OCI-LY1 (cell line): Measurements from ENCODE around the gene GLB1L.

Experiments
- H2AFZ ChIP-seq: fragments of 200-600 bp; sonication (generic), shearing (Covaris generic); 2 replicates; pipeline ENCODE4 v1.6.0; 2014; ENCODE audit warnings: antibody characterized with exemption, mild to moderate bottlenecking, low read length
- H3F3A ChIP-seq: fragments of 200-600 bp; sonication (generic), shearing (Covaris generic); 2 replicates; pipeline ENCODE4 v1.6.0; 2014; ENCODE audit warnings: mild to moderate bottlenecking, antibody characterized with exemption, low read length, moderate library complexity; ENCODE audit not compliant: insufficient read depth
- H3K27ac ChIP-seq: fragments of 200-600 bp; sonication (generic); 2 replicates; pipeline ENCODE4 v1.5.1; 2014; ENCODE audit warnings: low read length, mixed run types, mild to moderate bottlenecking, low read depth; ENCODE audit not compliant: poor library complexity, severe bottlenecking
- H3K27me3 ChIP-seq: fragments of 200-600 bp; sonication (generic); 2 replicates; pipeline ENCODE4 v1.6.0; 2014; ENCODE audit warnings: antibody characterized with exemption, mild to moderate bottlenecking, low read length, moderate library complexity; ENCODE audit not compliant: insufficient read depth
- H3K36me3 ChIP-seq: fragments of 200-600 bp; sonication (generic); 2 replicates; pipeline ENCODE4 v1.6.1; 2014; ENCODE audit warnings: mild to moderate bottlenecking, antibody characterized with exemption, low read length, moderate library complexity, mixed read lengths; ENCODE audit not compliant: insufficient read depth
- H3K4me1 ChIP-seq: fragments of 200-600 bp; sonication (generic); 2 replicates; pipeline ENCODE4 v1.5.1; 2014; ENCODE audit warnings: mild to moderate bottlenecking, low read length, moderate library complexity; ENCODE audit not compliant: insufficient read depth, severe bottlenecking
- H3K4me2 ChIP-seq: fragments of 200-600 bp; sonication (generic), shearing (Covaris generic); 2 replicates; pipeline ENCODE4 v1.6.1; 2014; ENCODE audit warnings: low read length
- H3K4me3 ChIP-seq: fragments of 200-600 bp; sonication (generic); 2 replicates; pipeline ENCODE4 v1.5.1; 2014; ENCODE audit warnings: low read length, low read depth, mild to moderate bottlenecking, mixed read lengths; ENCODE audit not compliant: poor library complexity, severe bottlenecking
- H3K79me2 ChIP-seq: fragments of 200-600 bp; shearing (Covaris generic); 2 replicates; pipeline ENCODE4 v1.6.1; 2016; ENCODE audit warnings: mixed run types, low read length, mixed read lengths; ENCODE audit not compliant: insufficient read depth
- H3K9ac ChIP-seq: fragments of 200-600 bp; sonication (generic), shearing (Covaris generic); 2 replicates; pipeline ENCODE4 v1.6.1; 2014; ENCODE audit warnings: mild to moderate bottlenecking, low read length, mixed read lengths
- H3K9me2 ChIP-seq: fragments of 200-600 bp; sonication (generic), shearing (Covaris generic); 2 replicates; pipeline ENCODE4 v1.6.1; 2014; ENCODE audit warnings: low read depth, mild to moderate bottlenecking, low read length, mixed read lengths
- H3K9me3 ChIP-seq: fragments of 200-600 bp; shearing (Covaris generic); 2 replicates; pipeline ENCODE4 v1.6.1; 2014; ENCODE audit warnings: low read length, mixed read lengths
- H4K20me1 ChIP-seq: fragments of 200-600 bp; sonication (generic), shearing (Covaris generic); 2 replicates; pipeline ENCODE4 v1.6.0; 2016; ENCODE audit warnings: mild to moderate bottlenecking, low read length; ENCODE audit not compliant: insufficient read depth
- CTCF ChIP-seq: fragments of 200-600 bp; sonication (generic), shearing (Covaris generic); IDR thresholded peaks from 2 replicates; pipeline ENCODE4 v1.5.1; 2017; ENCODE audit warnings: mild to moderate bottlenecking, antibody characterized with exemption, low read length, moderate library complexity, mixed read lengths
- EZH2 ChIP-seq: fragments of 200-600 bp; sonication (generic), shearing (Covaris generic); IDR thresholded peaks from 2 replicates; pipeline ENCODE4 v1.8.0; 2017; ENCODE audit warnings: borderline replicate concordance, mixed run types, mild to moderate bottlenecking, antibody characterized with exemption, low read length, moderate library complexity, mixed read lengths

GLB1L gene

DNA sequence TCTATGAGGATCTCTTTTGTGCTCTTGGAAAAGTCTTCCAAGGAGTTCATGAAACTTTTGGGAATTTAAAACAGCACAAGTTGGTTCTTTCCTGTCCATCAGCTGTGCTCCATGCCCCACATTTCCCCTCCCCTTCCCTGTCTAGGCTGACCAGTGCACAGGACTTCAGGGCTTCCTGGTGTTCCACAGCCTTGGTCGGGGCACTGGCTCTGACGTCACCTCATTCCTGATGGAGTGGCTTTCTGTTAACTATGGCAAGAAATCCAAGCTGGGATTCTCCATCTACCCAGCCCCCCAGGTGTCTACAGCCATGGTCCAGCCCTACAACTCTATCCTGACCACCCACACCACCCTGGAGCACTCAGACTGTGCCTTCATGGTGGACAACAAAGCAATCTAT, 25.8 kb upstream of the GLB1L start:
- no peaks in the 10 kb centered on the region for H3K9me2 ChIP-seq
- H3K79me2 ChIP-seq = peaks cover 5% of the 10 kb centered on the region; the same call in 1 of the 2 replicates
- H3K27ac ChIP-seq = no peak overlapping the region
- H4K20me1 ChIP-seq = no peaks in the 10 kb centered on the region
- no peaks in the 10 kb centered on the region for H3K27me3 ChIP-seq
- H3K9me3 ChIP-seq = no peaks in the 10 kb centered on the region
- no peak overlapping the region for H3K4me2 ChIP-seq
- no peak for TF ChIP-seq CTCF
- no peaks in the 10 kb centered on the region for H3F3A ChIP-seq
- H3K36me3 ChIP-seq = no peaks in the 10 kb centered on the region
- H3K9ac ChIP-seq = no peak overlapping the region
- H3K4me1 ChIP-seq = peaks cover 23% of the 10 kb centered on the region
- no peak overlapping the region for H2AFZ ChIP-seq
- no peak overlapping the region for H3K4me3 ChIP-seq

- Histone ChIP-seq H3K36me3 (no peaks in the 10 kb centered on the region), H3K9ac (no peak overlapping the region), H3K4me2 (no peak overlapping the region), H3K4me1 (peaks cover 13% of the 10 kb centered on the region), H3K27ac (no peak overlapping the region), H3K27me3 (no peaks in the 10 kb centered on the region), H3K9me2 (no peaks in the 10 kb centered on the region), H4K20me1 (no peaks in the 10 kb centered on the region), H3K79me2 (no peaks in the 10 kb centered on the region), H3K9me3 (no peaks in the 10 kb centered on the region), H3K4me3 (no peak overlapping the region), H2AFZ (no peak overlapping the region), H3F3A (no peaks in the 10 kb centered on the region)
- TF ChIP-seq EZH2 (no peak), CTCF (no peak)
These were observed 24.8 kb upstream of the GLB1L start for GRCh38 chr2:219270055-219270372.

DNA sequence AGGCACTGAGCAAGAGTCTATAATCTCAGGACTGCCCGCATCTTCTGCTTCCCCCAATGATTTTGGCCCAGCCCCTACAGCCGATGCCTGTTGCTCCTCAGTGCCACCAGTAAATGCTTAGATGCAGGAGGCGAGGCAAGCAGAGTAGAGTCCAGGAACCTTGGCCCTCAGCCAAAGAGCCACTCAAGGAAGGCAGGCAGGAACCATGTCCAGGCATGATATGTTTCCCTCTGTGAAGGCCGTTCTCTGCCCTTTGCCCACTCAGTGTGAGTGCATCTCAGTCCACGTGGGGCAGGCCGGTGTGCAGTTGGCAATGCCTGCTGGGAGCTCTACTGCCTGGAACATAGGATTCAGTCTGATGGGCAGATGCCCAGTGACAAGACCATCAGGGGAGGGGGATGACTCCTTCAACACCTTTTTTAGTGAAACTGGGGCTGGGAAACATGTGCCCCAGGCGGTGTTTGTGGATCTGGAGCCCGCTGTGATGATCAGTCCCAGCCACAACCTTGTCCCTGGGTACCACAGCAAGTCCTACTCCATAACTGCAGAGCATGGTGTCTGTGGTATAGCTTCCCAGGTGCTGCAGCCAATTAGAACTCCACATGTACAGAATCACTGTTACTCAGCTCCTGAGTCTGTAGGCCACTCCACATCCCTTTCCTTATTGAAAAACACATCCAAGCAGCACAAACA, 24.3 kb upstream of the GLB1L start:
- Histone ChIP-seq H3K36me3 (no peaks in the 10 kb centered on the region), H3K4me3 (no peak overlapping the region), H3K9ac (no peak overlapping the region), H3K4me2 (no peak overlapping the region), H3K4me1 (peaks cover 8% of the 10 kb centered on the region), H3K9me3 (no peaks in the 10 kb centered on the region), H3K27me3 (no peaks in the 10 kb centered on the region), H3K27ac (no peak overlapping the region), H3F3A (no peaks in the 10 kb centered on the region), H4K20me1 (no peaks in the 10 kb centered on the region), H3K79me2 (no peaks in the 10 kb centered on the region), H2AFZ (no peak overlapping the region), H3K9me2 (no peaks in the 10 kb centered on the region)
- no peak for TF ChIP-seq EZH2
- TF ChIP-seq CTCF = no peak
